ENCODE measurements around the gene GLIPR1. TPM values are rescaled to one million over a fixed set of nuclear protein-coding genes. Genes with fewer than 3 reads are reported as not detected.
A peak's percentile ranks its signal among the peaks of the same experiment; 100 is the strongest.

GLIPR1 gene
- total and polyA plus RNA-seq, 10 of the 15 experiments (the other 5 are each of a cell fraction or from before 2014, with no cell fraction given) = 18.2 to 62.6 (median 32.2) TPM

DNA sequence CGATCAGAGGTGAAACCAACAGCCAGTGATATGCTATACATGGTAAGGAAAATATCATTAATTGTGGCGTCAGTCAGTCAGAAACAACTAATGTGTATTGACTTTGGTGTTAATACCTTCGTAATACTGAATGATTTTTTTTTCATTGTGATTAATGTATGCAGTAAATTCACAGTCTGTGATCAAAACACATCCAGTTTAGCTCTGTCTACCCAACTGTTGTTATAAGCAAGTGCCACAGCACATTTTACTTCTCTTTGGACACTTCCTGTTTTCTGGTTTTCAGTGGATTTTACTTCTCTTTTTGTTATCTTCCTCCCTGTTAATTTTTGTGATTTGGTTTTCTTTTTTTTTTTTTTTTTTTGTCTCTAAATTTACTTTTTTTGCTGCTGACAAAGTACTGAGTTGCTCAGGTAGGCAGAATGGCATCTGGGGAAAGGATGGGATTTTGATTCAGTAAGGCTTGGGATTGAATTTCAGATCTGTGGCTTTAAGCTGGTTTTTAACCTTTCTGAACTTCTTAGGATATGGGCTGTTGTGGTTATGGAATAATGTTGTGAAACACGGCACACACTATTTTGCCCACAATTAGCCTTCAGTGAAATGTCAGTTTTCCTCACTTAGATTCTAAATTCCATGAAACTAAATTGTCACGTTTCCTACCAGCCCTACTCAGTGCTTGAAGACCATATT lies 604 bp downstream of the GLIPR1 start:
- H4K20me1 ChIP-seq (ENCODE audit: control insufficient read depth, insufficient read depth) = no peaks in the 10 kb centered on the region
- H2AFZ ChIP-seq (ENCODE audit: control insufficient read depth, low read depth, low read length) = peak overlapping the region; percentile 57
- TSS peak; percentile 72 for BruUV-seq (replicated peaks)
- H3K27me3 ChIP-seq (replicated peaks in 1 of 2; ENCODE audit: control insufficient read depth in 2 of 2, insufficient read depth in 2 of 2, low read length in 1 of 2) = no peaks in the 10 kb centered on the region
- ChIA-PET POLR2A (interaction anchor here (0.6 to 1.2 kb wide), 9 partner anchors 11 to 1580 kb away, joined by 3 to 9 read pairs (median 3); partner anchors contain the start of gene GLIPR1L1), SMC1A (ENCODE audit: uncharacterized antibody, unreplicated experiment) (interaction anchor here (0.7 to 8.4 kb wide), 10 partner anchors 18 to 588 kb away, joined by 3 to 151 read pairs (median 14); partner anchors contain the start of genes CAPS2, GLIPR1L1 and GLIPR1L2), RAD21 (ENCODE audit: unreplicated experiment) (interaction anchor here (1.1 to 7.3 kb wide), 7 partner anchors 24 to 551 kb away, joined by 3 to 63 read pairs (median 12); partner anchors contain the start of genes GLIPR1L1, GLIPR1L2 and PHLDA1), CTCF (interaction anchor here (0.6 to 11.0 kb wide), 10 partner anchors 19 to 867 kb away, joined by 3 to 235 read pairs (median 8); partner anchors contain the start of genes BBS10, GLIPR1L2, KRR1 and PHLDA1)
- H3K9ac ChIP-seq (ENCODE audit: control insufficient read depth, insufficient read depth, low read length) = peak overlapping the region; percentile 79
- intact Hi-C loops (cut with micrococcal nuclease; ENCODE audit: unreplicated experiment) = loop anchor here (1.0 to 2.0 kb wide), 2 partner anchors 90 to 146 kb away; partner anchors contain the start of genes GLIPR1L1 and GLIPR1L2
- WGBS (ENCODE audit: insufficient coverage, insufficient replicate concordance, low lambda C conversion rate, missing lambda C conversion rate) = 3% methylated on average over 5 of the region's 5 CpGs
- no peaks in the 10 kb centered on the region for H3K9me3 ChIP-seq (replicated peaks; ENCODE audit: control insufficient read depth, insufficient read depth, low read length)
- peaks cover 28% of the 10 kb centered on the region for H3K4me1 ChIP-seq (ENCODE audit: control insufficient read depth, insufficient read depth, low read length)
- H3K4me3 ChIP-seq = peak overlapping the region; percentile 83
- H3K27ac ChIP-seq (ENCODE audit: control insufficient read depth, insufficient read depth) = peak overlapping the region; percentile 88
- ATAC-seq (peak; percentile 16), DNase-seq (ENCODE audit: low read depth, low spot score) (no peak), FAIRE-seq (peak; percentile 38)
- H3K79me2 ChIP-seq (ENCODE audit: control insufficient read depth, insufficient read depth, low read length) = peaks cover 22% of the 10 kb centered on the region
- H3K4me2 ChIP-seq (ENCODE audit: control insufficient read depth, insufficient read depth) = peak overlapping the region; percentile 64
- H3K36me3 ChIP-seq (ENCODE audit: control insufficient read depth in 2 of 2, insufficient read depth in 2 of 2, low read length in 1 of 2) = no peaks in the 10 kb centered on the region
- in situ Hi-C loops (cut with MboI) = loop anchor here (25.0 kb wide), 1 partner anchor 794 kb away; no protein-coding TSS in a partner anchor
- TF ChIP-seq CEBPB (IDR thresholded peaks at IDR 0.05; ENCODE audit: borderline replicate concordance in 1 of 2, low read depth in 2 of 2, low read length in 2 of 2) = 0 out of 4 replicates have a peak, but pooled peaks of 1 of the 2 experiments have one; percentile 9
- TF ChIP-seq SREBF2 (IDR thresholded peaks at IDR 0.05; ENCODE audit: low read length) = no peak
- peak; percentile 61; the same call in 1 of the 2 replicates for TF ChIP-seq PAX8 (IDR thresholded peaks at IDR 0.05)
- TF ChIP-seq POLR2AphosphoS2 (IDR thresholded peaks at IDR 0.05; ENCODE audit: low read depth, low read length) = 0 out of 2 replicates have a peak, but pooled peaks have one; percentile 4
- TF ChIP-seq IKZF1 (conservative IDR thresholded peaks at IDR 0.05) = 0 out of 2 replicates have a peak, but pooled peaks have one; percentile 18
- TF ChIP-seq, protein P1, sequence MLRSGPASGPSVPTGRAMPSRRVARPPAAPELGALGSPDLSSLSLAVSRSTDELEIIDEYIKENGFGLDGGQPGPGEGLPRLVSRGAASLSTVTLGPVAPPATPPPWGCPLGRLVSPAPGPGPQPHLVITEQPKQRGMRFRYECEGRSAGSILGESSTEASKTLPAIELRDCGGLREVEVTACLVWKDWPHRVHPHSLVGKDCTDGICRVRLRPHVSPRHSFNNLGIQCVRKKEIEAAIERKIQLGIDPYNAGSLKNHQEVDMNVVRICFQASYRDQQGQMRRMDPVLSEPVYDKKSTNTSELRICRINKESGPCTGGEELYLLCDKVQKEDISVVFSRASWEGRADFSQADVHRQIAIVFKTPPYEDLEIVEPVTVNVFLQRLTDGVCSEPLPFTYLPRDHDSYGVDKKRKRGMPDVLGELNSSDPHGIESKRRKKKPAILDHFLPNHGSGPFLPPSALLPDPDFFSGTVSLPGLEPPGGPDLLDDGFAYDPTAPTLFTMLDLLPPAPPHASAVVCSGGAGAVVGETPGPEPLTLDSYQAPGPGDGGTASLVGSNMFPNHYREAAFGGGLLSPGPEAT (IDR thresholded peaks at IDR 0.05; ENCODE audit: low read depth) = peak; percentile 37; the same call in 1 of the 2 replicates
- peak; percentile 44; the same call in 1 of the 2 replicates for TF ChIP-seq MLLT1 (IDR thresholded peaks at IDR 0.05)
- peak; percentile 31 to 50; a peak in 3 of 4 replicates for TF ChIP-seq IKZF2 (IDR thresholded peaks at IDR 0.05)
- peak; percentile 31; the same call in 1 of the 2 replicates for TF ChIP-seq BMI1 (IDR thresholded peaks at IDR 0.05; ENCODE audit: borderline replicate concordance)
- TF ChIP-seq, protein P2, sequence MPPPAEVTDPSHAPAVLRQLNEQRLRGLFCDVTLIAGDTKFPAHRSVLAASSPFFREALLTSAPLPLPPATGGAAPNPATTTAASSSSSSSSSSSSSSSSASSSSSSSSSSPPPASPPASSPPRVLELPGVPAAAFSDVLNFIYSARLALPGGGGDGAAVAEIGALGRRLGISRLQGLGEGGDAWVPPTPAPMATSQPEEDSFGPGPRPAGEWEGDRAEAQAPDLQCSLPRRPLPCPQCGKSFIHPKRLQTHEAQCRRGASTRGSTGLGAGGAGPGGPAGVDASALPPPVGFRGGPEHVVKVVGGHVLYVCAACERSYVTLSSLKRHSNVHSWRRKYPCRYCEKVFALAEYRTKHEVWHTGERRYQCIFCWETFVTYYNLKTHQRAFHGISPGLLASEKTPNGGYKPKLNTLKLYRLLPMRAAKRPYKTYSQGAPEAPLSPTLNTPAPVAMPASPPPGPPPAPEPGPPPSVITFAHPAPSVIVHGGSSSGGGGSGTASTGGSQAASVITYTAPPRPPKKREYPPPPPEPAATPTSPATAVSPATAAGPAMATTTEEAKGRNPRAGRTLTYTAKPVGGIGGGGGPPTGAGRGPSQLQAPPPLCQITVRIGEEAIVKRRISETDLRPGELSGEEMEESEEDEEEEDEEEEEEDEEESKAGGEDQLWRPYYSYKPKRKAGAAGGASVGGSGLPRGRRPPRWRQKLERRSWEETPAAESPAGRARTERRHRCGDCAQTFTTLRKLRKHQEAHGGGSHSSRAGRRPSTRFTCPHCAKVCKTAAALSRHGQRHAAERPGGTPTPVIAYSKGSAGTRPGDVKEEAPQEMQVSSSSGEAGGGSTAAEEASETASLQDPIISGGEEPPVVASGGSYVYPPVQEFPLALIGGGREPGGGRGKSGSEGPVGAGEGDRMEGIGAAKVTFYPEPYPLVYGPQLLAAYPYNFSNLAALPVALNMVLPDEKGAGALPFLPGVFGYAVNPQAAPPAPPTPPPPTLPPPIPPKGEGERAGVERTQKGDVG (CRISPR knock-in tag; IDR thresholded peaks at IDR 0.05) = no peak
- TF ChIP-seq CHD2 (IDR thresholded peaks at IDR 0.05; ENCODE audit: borderline replicate concordance, low read depth, low read length) = no peak
- 0 out of 2 replicates have a peak, but pooled peaks have one; percentile 59 for TF ChIP-seq SMARCA5 (IDR thresholded peaks at IDR 0.05)
- TF ChIP-seq DPF2 (IDR thresholded peaks at IDR 0.05) = no peak
- peak; percentile 20; the same call in 1 of the 2 replicates for TF ChIP-seq ZNF384 (IDR thresholded peaks at IDR 0.05; ENCODE audit: borderline replicate concordance, low read depth, low read length)
- TF ChIP-seq ATF7 (IDR thresholded peaks at IDR 0.05; ENCODE audit: low read depth) = no peak

All from GM12878 (cell line).